HG02870 (cell line): Measurements from ENCODE around the gene GPR139.

Experiments used
- ATAC-seq: cut with Tn5 transposase; IDR thresholded peaks from one replicate; pipeline ENCODE4 v1.9.1; 2021; ENCODE audit warnings: mild to moderate bottlenecking, moderate library complexity; ENCODE audit not compliant: unreplicated experiment

Gene GPR139

GRCh38 chr16:19991614-19992013, 82.1 kb downstream of the GPR139 start:
- no peak for ATAC-seq

- no peak for ATAC-seq
Observed at GRCh38 chr16:19984135-19984534, 89.6 kb downstream of the GPR139 start.
